SKM-1 (cell line): Measurements from ENCODE around the gene PPP6R3.

ENCODE experiments used
- DNase-seq: peaks from one replicate; lab custom pipeline; 2025; ENCODE audit not compliant: unreplicated experiment; lab: John Stamatoyannopoulos, UW

Gene PPP6R3

DNA sequence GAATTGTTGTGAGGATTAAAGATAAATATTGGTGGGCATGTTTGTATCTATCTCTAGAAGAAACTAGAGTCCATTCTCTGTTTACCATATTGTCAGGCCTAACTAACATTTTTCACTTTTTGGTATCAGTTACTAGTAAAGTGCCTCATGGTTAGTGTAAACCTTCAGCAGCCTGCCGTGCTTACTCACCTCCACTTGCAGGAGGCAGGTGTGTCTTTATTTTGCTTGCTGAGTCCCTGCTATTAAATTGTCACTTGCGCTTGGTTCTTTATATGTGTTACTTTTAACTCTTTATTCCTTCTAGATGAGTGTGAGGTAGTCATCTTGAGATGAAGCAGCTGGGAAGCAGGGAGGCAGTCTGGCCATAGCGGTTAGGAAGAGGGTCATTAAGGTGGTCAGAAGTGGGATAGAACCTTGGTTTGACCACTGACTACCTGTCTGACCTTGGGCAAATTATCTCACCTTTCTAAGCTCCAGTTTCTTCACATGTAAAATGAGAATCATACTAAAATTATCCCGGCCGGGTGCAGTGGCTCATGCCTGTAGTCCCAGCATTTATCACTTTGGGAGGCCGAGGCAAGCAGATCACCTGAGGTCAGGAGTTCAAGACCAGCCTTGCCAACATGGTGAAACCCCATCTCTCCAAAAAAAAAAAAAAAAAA, 21.2 kb downstream of the PPP6R3 start:
- no peak for DNase-seq

DNA sequence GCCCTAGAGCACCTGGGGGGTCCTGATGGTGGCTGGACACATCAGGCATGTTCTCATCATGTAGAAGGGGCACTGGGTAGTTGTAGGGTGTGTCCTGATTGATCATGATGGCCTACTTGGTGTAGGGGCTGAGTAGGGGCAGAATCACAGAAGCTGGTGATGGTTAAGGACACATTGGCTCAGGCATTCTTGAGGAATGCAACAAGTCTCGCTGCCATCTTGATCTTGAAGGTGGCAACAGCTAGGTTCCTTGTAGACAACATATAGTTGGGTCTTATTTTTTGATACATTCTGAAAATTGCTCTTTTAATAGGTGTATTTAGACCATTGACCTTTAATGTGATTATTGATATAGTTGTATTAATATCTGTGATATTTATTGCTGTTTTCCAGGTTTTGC, 28.1 kb downstream of the PPP6R3 start:
- no peak for DNase-seq

GRCh38 chr11:68495220-68495729, 34.7 kb downstream of the PPP6R3 start:
- DNase-seq = no peak

- DNase-seq = no peak
Observed at GRCh38 chr11:68495872-68496271, 35.3 kb downstream of the PPP6R3 start.

DNA sequence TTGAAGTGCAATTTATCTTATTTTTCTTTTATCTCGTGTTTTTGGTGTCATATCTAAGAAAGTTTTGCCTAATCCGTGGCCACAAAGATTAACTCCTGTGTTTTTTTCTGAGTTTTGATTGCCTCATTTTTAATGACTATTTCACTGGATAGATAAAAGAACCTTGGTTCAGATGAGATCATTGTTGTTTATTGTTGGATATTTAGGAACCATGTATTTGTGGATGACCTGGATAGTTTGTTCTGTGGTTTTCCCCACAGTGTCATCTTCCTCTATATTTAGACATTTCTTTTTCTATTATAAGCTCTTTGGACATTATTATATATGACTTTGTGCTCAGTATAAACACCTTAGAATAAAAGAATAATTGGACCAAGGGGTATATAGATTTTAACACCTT, 37.2 kb downstream of the PPP6R3 start:
- DNase-seq = no peak

GRCh38 chr11:68498321-68498720, 37.8 kb downstream of the PPP6R3 start:
- DNase-seq = no peak

DNA sequence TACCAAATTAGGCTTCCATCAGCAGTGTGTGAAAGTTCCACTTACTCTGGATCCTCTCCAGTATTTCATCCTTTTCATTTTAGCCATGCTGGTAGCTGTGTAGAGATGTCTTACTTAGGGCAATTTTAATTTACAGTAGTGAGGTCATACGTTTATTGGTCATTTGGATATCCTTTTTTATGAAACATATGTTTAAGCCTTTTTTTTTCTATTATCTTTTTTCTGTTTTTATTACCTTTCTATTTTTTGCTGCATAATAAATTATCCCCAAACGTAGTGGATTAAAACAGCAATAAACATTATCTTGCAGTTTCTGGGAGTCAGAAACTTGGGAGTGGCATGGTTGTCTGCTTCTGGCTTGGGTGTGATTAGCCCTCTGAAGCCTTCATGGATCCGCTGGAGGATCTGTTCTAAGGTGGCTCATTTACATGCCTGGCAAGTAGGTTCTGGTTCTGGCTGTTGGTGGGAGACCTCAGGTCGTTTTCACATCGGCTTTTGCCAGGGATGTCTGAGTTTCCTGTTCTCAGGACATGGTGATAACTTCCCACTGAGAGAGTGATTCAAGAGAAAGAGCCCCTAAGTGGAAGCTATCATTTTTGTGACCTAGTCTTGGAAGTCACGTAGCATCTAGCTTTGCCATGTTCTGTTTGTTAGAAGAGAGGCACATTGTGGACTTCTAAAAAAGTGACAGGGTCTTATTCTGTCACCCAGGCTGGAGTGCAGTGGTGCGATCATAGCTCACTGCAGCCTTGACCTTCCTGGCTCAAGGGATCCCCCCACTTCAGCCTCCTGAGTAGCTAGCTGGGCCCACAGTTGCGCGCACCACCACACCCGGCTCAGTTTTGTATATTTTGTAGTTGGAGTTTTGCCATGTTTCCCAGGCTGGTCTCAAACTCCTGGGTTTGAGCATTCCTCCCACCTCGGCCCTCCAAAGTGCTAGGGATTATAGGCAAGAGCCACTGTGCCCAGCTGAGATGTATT, 38.6 kb downstream of the PPP6R3 start:
- no peak for DNase-seq

DNA sequence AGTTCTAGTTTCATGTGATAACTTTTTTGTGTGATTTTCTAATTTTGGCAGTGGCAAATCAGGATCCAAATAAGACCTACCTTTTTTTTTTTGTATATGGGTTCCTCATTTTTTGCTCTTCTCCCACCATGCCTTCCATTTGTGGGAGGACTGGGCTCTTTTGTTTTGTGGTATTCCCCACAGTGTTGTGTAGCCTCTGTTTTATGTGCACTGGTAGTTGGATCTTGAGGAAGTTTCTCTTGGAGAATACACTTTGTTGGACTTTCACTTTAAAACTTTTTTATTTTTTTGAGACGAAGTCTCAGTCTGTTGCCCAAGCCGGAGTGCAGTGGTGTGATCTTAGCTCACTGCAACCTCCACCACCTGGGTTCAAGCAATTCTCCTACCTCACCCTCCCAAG, 39.7 kb downstream of the PPP6R3 start:
- DNase-seq = no peak

DNA sequence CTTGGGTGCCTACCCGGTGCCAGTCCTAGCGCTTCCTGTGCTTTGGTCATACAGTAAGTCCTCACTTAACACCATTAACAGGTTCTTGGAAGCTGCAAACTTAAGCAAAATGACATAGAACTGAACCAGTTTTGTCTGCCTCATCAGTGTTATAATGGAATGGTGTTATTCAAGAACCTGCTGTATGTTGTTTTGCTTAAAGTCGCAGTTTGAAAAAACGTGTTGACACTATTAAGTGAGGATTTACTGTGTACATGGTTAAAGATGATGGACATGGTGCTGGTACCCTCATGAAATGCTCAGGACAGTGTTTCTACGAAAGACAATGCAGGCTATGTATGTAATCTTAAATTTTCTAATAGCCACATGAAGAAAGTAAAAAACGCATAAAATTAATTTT, 41.3 kb downstream of the PPP6R3 start:
- DNase-seq = no peak

- DNase-seq = no peak
Observed at GRCh38 chr11:68503251-68503687, 42.7 kb downstream of the PPP6R3 start.

DNA sequence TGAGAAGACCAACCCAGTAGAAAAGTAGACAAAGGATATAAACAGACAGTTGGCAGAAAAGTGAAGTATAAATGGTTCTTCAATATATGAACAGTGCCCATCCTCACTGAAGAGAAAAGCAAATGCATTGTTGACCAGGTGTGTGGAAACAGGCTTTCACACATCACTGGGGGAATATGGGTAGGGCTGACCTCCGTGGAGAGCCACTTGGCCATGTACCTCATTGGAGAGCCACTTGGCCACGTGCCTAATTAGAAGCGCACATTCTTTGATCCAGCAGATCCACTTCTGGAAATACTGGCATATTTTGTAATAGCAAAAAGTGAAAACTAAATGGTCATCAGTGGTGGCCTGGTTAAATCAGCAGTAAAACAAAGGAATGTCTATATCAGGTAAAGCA, 43.2 kb downstream of the PPP6R3 start:
- DNase-seq = no peak

GRCh38 chr11:68504432-68505066, 44.0 kb downstream of the PPP6R3 start:
- no peak for DNase-seq

- DNase-seq = no peak
Observed at GRCh38 chr11:68505596-68505995, 45.0 kb downstream of the PPP6R3 start.

DNA sequence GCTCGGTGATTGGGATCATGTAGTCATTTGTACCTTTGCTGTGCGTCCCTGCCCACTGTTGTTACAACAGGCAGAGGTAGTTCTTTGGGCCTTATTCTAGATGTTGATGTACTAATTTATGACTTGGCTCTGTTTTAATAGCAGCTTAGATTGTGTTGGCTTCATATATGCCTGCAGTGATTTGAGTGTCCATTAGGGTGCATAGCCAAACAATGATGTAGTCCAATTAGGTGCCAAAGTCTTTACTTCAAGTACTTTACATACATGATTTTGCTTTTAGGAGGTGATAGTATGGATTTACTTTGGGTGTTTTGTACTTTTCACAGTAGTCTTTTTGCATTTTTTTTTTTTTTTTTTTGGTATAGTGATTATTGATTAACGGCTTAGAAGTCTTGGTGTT, 46.4 kb downstream of the PPP6R3 start:
- no peak for DNase-seq

DNA sequence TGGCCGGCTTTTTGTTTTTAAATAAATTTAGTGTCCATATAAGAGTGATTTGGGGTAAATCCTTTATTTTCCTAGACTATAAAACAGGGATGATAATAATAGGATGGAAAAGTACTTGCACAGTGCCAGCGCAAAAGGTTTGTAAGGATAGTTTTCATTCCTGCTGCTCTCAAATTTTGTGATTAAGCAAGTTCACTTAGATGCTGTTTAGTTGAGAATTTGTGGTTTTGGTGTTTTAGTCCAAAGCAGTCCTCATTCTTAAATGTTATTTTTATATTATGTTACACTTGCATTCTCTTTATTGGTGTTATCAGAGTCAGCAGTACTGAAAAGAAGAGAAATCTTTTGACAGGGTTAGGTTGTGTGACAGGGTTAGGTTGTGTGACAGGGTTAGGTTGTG, 47.9 kb downstream of the PPP6R3 start:
- DNase-seq = no peak

- DNase-seq = no peak
Observed at GRCh38 chr11:68509066-68509465, 48.5 kb downstream of the PPP6R3 start.

DNA sequence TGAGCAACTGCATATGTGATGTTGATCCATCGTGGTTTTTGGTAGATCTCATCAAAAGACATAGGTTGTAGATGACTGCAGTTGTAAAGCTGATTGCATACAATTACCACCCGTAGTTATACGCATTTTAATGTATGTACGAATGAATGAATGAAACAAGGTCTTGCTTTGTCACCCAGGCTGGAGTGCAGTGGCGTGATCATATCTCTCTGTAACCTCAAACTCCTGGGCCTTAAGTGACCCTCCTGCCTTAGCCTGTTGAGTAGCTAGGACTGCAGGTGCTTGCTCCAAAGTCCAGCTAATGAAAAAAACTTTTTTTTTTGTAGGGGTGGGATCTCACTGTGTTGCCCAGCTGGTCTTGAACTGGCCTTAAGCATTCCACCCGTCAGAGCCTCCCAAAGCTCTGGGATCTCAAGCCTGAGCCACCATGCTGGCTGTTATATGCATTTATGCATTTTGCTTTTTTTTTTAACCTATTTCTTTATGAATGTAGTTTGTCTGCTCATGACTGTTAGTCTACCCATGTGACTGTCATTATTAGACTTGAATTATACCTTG, 53.5 kb downstream of the PPP6R3 start:
- no peak for DNase-seq

GRCh38 chr11:68517121-68517741, 56.7 kb downstream of the PPP6R3 start:
- DNase-seq = no peak

GRCh38 chr11:68518191-68518590, 57.6 kb downstream of the PPP6R3 start:
- no peak for DNase-seq

DNA sequence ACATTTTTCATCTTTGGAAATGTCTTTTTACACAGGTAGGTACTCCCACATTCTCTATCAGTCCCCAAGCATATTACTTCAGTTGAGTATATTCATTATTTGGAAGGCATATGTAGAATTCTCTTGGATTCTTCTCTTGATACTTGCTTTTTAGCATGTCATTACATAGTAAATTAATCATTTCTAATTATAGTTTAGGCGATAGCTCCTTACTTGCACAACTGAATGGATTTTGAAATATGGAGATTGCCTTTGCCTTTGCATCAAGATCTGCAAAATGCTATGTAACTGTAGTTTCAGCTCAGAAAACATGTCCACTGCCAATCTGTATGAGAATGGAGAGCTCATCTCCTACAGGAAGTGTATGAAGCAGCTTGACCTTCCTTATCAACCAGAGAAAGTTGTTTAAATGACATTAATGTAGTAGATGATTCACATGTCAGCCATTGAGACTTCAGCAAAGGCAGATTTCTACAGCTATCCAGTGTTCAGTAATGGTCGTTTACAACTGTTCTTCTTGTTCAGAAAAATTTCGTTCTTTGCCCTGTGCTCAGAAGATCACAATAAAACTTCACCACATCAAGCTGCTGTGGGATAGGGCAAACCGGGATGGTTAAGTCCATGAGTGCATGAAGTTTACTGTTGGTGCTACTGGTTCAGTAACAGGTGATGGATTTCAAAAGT, 61.6 kb downstream of the PPP6R3 start:
- no peak for DNase-seq
